HG02678 (cell line): Measurements from ENCODE around the gene NBEA.
A peak's percentile ranks its signal among the peaks of the same experiment; 100 is the strongest.

Source experiments
- ATAC-seq: cut with Tn5 transposase; IDR thresholded peaks from one replicate; pipeline ENCODE4 v1.9.1; 2021; ENCODE audit warnings: mild to moderate bottlenecking, moderate library complexity; ENCODE audit not compliant: unreplicated experiment

The NBEA gene

GRCh38 chr13:35695448-35695770 is 753.3 kb downstream of the NBEA start:
- no peak for ATAC-seq

- ATAC-seq: no peak
Observed at GRCh38 chr13:35697186-35697730, 755.2 kb downstream of the NBEA start.

- no peak for ATAC-seq
Observed at GRCh38 chr13:35698911-35699576, 757.0 kb downstream of the NBEA start.

GRCh38 chr13:35699825-35700510 is 757.9 kb downstream of the NBEA start:
- ATAC-seq: no peak

- no peak for ATAC-seq
Observed at GRCh38 chr13:35700671-35701070, 758.6 kb downstream of the NBEA start.

- no peak for ATAC-seq
Observed at GRCh38 chr13:35702316-35702715, 760.2 kb downstream of the NBEA start.

GRCh38 chr13:35703061-35703460 is 761.0 kb downstream of the NBEA start:
- no peak for ATAC-seq

- no peak for ATAC-seq
Observed at GRCh38 chr13:35704331-35704730, 762.3 kb downstream of the NBEA start.

GRCh38 chr13:35706281-35706680 is 764.2 kb downstream of the NBEA start:
- ATAC-seq: no peak

GRCh38 chr13:35706721-35707120 is 764.7 kb downstream of the NBEA start:
- ATAC-seq: no peak

GRCh38 chr13:35711909-35712308 is 769.8 kb downstream of the NBEA start:
- no peak for ATAC-seq

- ATAC-seq: no peak
Observed at GRCh38 chr13:35712907-35713761, 771.1 kb downstream of the NBEA start.

- ATAC-seq: no peak
Observed at GRCh38 chr13:35714121-35714520, 772.1 kb downstream of the NBEA start.

GRCh38 chr13:35714588-35715377 is 772.7 kb downstream of the NBEA start:
- ATAC-seq: no peak

- no peak for ATAC-seq
Observed at GRCh38 chr13:35716186-35716585, 774.1 kb downstream of the NBEA start.

GRCh38 chr13:35716729-35717128 is 774.7 kb downstream of the NBEA start:
- no peak for ATAC-seq

GRCh38 chr13:35718084-35718483 is 776.0 kb downstream of the NBEA start:
- ATAC-seq: no peak

GRCh38 chr13:35720290-35720689 is 778.2 kb downstream of the NBEA start:
- ATAC-seq: no peak

- peak; percentile 74 for ATAC-seq
Observed at GRCh38 chr13:35720690-35721554, 778.9 kb downstream of the NBEA start.
